SU-DHL-6 (cell line): ENCODE measurements around the gene SLC25A39.

Experiments
- CTCF ChIP-seq: fragments of 200-600 bp; sonication (generic); IDR thresholded peaks from one replicate; pipeline ENCODE4 v1.5.1; 2017; ENCODE audit warnings: antibody characterized with exemption, mild to moderate bottlenecking, low read length, moderate library complexity; ENCODE audit not compliant: insufficient read depth, poor library complexity, severe bottlenecking
- EZH2phosphoT487 ChIP-seq: fragments of 200-600 bp; sonication (generic), shearing (Covaris generic); conservative IDR thresholded peaks from 2 replicates; pipeline ENCODE4 v1.6.1; 2018; ENCODE audit warnings: mild to moderate bottlenecking, antibody characterized with exemption, low read length, moderate library complexity, mixed read lengths

- TF ChIP-seq CTCF, result no peak
- TF ChIP-seq EZH2phosphoT487, result no peak
These were observed 11.3 kb upstream of the SLC25A39 start for GRCh38 chr17:44335968-44336367.
